ENCODE results near the gene PKM.
A peak's percentile ranks its signal among the peaks of the same experiment; 100 is the strongest.
"Not testable (repeated sequence)": the region's sequence is repeated elsewhere in the genome, so short reads cannot be mapped to it uniquely, and the experiment has no call there.

Gene PKM

DNA sequence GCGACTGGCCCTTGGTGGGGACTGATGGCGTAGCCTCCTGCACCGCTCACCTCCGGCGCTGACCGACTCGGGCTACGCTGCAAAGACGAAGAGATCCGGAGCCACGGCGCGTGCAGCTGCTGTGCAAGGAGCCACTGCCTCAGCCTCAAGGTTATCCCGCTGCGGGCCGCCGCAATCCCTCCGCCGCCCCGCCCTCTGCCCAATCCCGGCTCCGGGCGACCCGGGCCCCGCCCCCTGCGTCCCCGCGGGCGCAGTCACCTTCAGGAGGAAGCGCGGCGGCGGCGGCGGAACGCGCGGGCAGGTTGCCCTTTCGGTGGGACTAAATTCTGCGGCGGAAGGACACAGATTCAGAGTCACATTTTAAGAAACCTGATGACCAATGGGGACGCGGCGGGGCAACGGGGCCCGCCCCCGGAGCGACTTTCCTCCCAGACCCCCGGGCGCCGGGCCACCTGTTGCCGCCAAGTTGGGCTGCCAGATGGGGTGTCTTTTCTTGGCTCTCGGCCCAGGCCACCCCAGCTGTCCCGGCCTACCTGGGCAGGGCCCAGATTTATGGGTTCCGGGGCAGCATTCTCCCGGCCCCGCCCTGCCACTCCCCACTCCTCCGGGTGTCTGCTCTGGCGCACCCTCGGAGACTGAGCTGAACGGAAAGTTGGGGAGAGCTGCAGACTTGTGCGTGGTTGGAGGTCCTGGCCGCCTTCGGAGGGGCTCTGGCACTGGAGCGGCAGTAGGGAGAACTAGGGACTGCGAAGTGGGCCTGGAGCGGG is at the start of gene PKM:
TSS of gene PKM (minus strand) at position 125 of the 767 bp plus-strand sequence. CDS start 12,093 bp downstream, outside the sequence.
- DNase-seq (ENCODE audit: low read depth): peak; percentile 72

DNA sequence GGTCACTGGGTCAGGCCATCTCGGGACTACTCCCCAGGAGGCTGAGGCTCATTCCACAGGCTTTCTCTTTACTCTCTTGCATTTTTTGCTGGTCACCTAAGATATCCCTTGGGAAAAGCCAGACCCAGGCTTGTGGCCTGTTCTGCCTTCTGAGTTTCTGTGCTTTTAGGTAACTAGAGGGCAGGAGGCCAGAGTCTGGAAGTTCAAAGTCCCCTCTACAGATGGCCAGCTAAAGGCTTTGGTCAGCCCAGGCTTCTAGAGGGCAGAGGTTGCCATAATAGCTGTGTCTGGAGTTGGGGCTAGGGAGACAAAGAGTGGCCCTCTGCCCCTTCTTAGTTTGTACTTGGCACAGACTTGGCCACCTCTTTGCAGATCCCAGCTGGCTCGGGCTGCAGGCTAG is 49.8 kb upstream of the PKM start:
- DNase-seq (ENCODE audit: low read depth): no peak

DNA sequence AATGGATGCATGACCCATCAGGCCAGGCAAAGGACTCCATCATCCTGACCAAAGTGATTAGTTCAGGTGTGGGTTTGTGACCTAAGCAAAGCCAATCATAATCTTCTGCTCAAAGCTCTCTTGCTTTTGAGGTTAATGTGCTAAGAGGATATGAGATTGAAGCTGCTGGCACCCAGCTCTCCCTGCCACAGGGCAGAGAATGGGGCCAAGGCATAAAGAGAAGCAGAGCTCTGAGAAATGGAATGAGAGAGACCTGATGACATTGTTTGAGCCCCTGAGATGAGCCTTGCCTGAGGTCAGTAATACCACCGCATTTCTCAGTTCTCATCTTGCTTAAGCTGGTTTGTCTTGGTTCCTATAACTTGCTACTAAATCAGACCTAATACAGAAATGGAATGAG is 47.7 kb upstream of the PKM start:
- DNase-seq (ENCODE audit: low read depth): no peak

DNA sequence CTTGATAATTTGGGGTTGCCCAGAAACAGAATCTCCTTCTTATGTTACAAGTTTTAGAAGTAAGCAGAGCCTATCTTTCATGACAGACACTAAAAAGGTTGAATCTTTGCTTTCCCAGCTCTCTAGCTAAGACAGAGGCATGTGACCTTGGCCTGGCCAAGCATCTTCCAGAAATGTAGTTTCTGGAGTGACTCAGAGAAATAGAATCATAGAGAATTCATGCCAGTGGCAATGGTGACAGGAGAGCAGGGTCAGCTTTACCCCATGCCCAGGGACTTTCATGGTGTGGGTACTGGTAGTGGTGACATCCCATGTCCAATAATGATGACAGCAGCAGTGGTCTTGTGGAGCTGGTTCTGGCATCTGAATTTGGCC is 45.3 kb upstream of the PKM start:
- DNase-seq (ENCODE audit: low read depth): no peak

DNA sequence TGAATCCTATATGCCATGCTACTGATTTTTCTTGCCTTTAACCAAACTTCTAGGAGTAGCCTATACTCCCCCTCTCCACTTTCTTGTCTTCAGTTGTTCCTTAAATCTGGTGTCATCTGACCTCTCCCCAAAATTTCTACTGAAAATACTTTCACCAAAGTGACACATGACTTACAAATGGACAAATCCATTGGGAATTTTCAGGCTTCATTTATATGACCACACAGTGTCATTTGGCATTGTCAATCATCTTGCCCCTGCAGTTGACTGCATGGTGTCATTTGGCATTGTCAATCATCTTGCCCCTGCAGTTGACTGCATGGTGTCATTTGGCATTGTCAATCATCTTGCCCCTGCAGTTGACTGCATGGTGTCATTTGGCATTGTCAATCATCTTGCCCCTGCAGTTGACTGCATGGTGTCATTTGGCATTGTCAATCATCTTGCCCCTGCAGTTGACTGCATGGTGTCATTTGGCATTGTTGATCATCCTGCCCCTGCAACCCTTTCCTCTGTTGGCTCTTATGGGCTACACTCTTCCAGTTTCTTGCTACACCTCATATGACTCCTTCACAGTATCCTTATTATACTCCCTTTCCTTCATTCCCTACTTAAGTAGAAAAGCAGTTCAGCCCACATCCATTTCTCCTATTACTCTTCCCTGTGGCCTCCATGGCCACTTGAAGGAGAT is 44.8 kb upstream of the PKM start:
- DNase-seq (ENCODE audit: low read depth): not testable (repeated sequence)

DNA sequence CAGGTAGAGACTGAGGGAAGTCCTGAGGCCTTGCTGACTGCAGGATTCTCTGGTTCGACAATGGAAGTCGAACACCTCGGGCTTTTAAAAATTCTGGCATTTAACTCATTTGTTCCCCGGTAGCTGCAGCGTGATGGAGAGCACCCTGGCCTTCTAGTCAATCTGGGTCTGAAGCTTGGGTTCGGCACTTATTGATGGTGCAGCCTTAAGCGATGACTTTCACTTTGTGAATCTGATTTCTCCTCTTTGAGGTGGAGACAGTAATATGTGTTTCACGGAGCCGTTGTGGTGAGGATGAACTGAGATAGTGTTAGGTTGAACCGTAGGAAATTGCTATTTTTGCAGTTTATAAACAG is 42.0 kb upstream of the PKM start:
- DNase-seq (ENCODE audit: low read depth): no peak

DNA sequence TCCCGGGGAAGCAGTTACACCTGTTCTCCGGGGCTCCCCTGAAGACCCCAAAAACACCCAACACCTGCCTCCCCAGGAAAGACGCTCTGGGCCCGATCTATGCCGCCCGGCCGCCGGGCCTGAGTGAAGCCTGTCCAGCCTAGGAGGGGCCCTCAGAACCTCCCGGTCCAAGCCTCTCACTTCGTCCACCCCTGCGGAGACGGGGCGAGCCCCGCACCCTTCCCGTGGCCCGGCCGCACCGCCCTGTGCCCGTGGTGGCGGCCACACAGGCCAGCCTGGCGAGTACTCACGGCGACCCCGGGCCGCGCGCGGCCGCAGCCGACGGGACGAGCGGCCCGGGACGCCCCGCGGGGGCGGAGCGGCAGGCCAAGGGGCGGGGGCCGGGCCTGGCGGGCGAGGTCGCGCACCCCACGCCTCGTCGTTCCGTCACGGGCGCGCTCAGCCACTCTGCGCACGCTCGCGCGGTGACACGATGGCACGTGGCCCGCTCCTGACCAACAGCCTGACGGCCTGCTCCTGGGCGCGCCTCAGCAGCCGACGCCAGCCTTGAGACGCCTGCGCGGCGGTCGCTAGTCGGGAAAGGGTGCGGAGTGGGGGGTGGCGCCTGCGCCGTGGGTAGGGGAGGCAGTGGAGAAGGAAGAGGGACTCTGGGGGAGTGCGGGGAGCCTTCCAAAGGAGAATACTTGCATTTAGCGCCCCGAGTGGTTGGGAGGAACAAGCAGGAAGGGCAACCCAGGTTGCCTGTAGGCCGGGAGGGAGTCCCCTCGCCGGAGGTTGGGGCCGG is 41.4 kb upstream of the PKM start, which contains the start of gene PARP6:
TSS of gene PARP6 (minus strand) at position 342 of the 784 bp plus-strand sequence. CDS start 5,077 bp downstream, outside the sequence.
- DNase-seq (ENCODE audit: low read depth): peak; percentile 95

DNA sequence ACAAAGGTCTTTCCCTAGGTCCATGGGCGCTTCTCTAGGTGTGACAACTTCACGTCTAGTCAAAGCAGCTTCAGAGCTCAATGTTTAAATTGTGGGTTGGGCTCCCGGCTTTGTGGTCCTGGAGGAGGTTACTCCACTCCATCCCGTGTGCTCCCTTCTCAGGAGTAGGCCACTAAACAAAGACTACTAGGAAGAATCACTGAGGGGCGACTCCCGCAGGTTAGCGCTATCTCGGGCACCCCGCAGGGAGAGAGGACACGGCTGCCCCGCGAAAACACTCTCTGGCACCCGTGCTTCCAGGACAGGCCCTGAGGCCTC is 40.9 kb upstream of the PKM start:
- DNase-seq (ENCODE audit: low read depth): peak; percentile 0

DNA sequence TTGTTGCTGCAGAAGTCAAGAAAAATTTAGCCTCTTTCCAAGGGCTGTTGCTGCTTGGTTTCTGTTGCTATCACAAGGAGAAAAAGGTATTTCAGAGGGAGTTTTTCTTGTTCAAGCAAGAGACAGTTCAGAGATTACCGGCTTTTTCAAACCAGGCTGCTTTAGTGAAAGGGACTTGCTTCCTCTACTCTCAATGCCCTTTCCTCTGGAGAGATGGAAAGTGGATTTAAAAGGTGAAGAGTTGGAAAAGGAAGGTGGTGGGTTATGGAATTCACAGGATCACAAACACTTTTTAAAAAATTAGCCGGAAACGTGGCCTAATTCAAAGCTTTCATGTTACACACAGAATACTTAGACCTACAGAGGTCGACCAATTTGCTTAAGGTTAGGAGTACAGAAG is 40.2 kb upstream of the PKM start:
- DNase-seq (ENCODE audit: low read depth): no peak

DNA sequence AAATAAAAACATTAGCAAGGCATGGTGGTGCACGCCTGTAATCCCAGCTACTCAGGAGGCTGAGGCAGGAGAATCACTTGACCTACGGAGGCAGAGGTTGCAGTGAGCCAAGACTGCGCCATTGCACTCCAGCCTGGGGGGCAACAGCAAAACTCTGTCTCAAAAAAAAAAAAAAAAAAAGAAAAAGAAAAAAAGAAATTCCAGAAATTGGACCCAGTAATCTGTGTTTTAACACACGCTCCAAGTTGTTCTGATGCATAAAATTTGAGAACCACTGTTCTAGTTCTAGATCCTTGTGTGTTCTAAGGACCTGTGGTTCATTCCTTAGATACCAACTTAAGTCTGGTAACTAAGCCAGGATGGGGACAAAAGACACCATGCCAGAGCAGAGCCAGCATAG is 38.7 kb upstream of the PKM start:
- no peak for DNase-seq (ENCODE audit: low read depth)

DNA sequence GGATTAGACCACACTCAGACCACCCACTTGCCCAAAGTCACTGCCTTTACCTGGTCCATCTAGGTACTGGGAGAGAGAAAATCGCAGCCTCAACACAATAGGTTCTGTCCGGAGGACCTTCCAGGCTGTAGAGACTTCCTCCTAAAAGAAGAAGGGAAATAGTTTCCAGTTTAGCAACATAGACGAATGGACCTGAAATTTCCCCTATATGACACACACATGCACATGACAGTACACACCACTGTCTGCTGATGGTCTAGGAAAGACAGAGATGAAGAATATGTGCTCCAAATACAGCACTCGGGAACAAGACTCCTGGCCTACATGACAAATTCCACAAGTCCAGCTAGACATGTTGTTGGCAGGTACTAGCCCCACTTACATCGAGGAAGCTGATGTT is 34.0 kb upstream of the PKM start:
- DNase-seq (ENCODE audit: low read depth): no peak

DNA sequence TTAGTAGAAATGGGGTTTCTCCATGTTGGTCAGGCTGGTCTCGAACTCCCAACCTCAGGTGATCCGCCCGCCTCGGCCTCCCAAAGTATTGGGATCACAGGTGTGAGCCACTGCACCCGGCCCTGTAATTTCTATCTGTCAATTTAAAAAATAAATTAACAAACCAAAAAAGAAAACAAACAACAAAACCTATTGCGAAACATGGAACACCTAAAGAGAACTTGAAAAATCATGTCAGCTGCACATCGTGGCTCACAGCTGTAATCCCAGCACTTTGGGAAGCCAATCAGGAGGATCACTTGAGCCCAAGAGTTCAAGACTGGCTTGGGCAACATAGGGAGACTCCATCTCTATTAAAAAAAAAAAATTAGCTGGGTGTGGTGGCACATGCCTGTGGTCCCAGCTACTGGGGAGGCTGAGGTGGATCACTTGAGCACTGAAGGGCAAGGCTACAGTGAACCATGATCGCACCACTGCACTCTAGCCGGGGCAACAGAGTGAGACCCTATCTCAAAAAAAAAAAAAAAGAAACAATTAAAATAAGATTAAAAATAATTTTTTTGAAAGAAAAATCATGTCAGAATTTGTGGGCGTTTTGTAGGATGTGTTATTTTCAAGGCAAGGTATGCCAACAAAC is 21.8 kb upstream of the PKM start:
- DNase-seq (ENCODE audit: low read depth): no peak

DNA sequence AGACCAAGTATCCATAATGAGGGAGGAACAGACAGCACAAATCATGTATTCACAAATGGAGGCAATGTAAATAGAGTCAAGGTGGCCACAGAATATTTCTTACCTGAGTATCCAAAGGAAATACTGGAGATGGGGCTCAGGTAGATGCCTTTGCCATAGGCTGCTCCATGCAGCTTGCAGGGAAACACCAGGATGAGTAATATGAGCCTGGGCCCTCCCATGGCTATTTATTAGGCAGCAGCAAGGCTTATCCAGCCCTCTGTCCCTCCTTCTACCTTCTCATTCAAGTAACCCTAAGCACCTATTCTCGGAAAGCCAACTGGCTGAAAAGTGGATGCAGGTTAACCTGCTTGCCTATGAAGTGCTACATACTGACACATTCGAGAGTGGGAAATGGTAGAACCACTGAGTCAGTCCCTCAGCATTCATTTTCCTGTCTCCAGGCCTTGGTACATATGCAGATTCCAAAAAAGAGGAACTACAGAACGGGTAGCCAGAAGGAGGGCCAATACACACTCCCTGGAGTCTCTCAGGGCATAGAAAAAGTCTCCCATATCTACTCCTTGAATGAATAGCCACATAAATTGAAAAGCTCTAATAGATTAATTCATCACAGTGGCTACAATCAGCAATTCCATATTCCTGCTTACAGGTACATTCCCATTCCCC is 18.3 kb upstream of the PKM start:
- DNase-seq (ENCODE audit: low read depth): no peak

DNA sequence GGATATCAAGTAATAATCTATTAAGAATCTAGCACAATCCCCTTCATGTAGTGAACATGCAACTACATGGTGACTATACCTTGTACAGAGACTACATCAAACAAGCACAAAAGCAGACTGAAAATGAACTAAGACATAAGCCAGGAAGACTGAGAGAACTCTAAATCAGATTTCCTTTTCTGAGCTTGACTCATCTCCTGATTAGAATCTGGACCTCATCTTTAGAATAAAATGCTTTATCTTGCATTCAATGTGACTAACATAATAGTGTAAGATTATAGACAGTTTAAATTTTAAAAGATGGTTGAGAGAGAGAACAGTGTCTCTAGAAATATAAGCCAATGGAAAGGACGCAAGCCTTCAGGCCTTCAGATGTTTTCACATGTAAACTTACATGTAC is 17.5 kb upstream of the PKM start:
- DNase-seq (ENCODE audit: low read depth): no peak

DNA sequence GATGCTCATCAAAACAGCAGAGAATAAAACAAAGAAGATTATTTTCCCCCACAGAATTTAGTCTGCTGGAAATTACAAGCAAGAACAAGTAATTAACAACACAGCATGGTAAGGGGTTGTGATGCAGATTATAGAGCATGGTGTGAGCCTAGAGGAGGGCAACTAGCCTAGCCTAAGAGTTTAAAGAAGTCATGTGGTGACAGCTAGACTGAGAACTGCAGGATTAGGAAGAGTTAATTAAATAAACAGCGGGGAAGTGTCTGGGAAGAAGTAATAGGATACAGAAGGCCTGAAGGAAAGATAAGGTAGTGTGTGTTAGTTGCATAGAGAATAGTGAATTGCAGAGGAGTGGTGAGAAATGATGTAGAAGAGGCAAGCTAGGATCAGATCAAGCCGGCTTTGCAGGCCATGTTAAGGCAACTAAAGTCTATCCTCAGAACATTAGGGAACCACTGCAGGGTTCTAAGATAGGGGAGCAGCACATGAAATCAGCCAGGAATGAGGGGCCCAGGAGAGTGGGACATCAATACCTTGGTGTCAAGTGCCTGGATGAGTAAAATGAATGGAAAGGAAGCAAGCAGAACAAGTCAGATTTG is 11.9 kb upstream of the PKM start:
- DNase-seq (ENCODE audit: low read depth): no peak

DNA sequence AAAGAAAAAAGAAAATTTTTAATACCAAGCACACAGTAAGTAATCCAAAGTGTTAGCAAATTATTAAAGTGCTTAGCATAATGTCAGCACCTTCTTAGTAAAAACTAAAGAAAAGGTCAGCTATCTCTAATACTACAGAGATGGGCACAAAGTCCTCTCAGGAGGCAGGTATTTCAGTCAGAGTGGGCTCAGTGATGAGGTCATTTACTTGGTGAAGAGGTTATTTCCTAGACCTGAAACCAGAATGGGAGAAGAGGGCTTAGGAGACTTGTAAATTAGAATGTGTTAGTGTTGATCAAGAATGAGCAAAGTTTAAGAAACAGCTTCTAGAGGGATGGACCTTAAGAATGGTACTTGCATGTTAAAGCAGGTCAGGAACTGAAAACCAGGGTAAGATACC is 8.7 kb upstream of the PKM start:
- no peak for DNase-seq (ENCODE audit: low read depth)

DNA sequence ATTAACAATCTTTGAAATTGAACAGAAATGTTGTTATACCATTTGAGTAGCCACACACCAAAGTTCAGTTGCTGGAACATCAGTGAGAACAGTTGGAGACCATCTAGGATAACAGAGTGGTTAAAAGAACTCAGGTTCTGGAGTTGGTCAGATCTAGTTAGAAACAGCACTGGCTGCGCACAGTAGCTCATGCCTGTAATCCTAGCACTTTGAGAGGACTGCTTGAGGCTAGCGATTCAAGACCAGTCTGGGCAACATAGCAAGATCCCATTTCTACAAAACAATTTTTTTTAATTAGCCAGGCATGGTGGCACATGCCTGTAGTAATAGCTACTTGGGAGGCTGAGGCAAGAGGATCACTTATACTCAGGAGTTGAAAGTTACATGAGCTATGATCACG is 7.6 kb upstream of the PKM start:
- DNase-seq (ENCODE audit: low read depth): no peak

DNA sequence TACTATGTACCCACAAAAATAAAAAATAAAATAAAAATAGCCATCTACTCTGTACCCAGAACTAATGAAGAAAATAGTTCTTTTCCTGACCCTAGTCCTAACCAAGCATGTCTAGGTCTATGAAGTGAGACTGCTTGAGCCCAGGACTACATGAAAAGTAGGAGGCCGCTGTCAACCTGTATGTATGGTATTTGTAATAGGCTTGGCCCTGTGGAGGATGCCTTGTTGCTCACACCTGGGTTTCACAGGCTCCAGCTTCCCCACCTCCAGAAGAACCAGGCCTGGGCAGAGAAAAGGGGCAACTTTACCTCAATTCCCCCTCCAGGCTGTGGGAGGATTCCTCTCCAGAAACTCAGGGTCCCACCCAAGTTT is 6.8 kb upstream of the PKM start:
- no peak for DNase-seq (ENCODE audit: low read depth)

DNA sequence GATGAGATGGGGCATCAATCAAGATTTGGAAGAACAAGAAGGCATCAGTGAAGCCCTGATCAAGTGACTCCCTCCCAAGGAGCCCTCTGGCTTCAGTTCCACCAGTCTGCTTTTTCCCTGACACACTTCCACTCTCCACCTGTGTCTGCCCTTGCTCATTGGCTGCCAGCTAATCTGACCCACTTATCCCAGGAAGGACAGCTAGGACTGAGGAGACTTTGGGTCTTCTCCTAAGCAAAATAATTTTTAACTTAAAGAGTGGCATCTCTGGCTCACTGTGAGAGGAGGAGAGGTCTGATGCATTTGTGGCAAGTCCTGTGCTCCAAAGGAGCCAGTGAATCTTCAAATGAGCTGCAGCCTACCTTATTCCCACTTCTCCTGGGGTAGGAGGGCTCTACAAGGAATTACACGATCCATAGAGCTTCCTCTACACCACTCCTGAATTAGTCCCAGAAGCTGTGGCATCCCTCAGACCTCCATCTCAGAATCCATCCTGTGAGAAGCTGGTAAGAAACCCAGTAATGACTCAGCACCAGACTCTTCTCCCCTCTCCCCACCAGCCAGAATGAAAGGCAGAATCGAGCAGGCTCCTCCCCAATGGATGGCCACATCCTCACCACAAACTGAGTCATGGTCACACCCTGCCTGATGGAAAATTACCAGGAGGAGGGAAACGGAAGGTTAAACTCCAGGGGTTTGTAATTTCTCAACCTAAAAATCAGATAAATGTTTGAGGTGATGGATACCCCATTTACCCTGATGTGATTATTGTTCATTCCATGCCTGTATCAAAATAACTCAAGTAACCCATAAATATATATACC is 6.3 kb upstream of the PKM start:
- DNase-seq (ENCODE audit: low read depth): no peak

DNA sequence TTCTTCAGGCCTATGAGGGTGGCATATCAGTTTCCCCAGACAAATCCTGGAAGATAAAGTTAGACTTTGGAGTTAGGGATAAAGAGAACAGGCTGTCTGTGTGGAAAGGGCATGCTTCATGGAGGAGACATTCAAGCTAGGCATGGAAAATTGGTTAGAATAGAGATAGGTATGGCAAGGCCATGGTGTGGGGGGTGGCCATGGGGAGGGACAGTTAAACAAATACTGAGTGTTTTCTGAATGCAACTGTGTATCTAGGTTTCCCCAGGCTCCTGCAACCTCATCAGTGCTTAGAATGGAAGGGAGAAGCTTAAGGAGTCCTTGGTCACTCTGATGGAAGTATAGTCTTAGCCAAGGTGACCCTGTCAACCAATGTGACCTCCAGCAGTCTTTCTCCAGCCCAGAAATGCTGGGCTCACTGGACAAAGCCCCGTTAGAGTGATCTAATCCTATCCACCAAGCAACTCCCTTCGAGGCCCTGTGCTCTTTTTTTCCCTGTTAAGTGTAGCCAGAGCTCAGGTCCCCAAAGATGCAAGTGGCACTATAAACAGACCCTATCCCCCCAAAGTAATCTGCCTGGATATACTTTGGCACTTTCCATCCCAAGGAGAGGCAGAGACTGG is 5.5 kb upstream of the PKM start:
- DNase-seq (ENCODE audit: low read depth): no peak

All from stimulated activated CD8-positive, alpha-beta memory T cell treated with anti-CD3 and anti-CD28 coated beads, Interleukin-15, amount 100 ng/mL, for 1 hour (primary cell).